Activated B cell treated with CpG ODN at 0.5 μM for 24 hours (primary cell): ENCODE data around the gene CTBP1. TPM values are rescaled to one million over a fixed set of nuclear protein-coding genes. Genes with fewer than 3 reads are reported as not detected.

Source experiments
- ATAC-seq: fragments of 200-7000 bp; cut with Tn5 transposase; one replicate; pipeline ENCODE4 v1.10.0; 2021; ENCODE audit warnings: low read depth, mild to moderate bottlenecking, moderate library complexity
- CTCF ChIA-PET: fragments of 350-600 bp; sonication (Branson Sonifier 250); formaldehyde crosslinking; loops from one replicate; lab custom pipeline; 2021; ENCODE audit warnings: antibody characterized with exemption; lab: Charles Lee
- POLR2A ChIA-PET: fragments of 350-600 bp; sonication (Branson Sonifier 250); formaldehyde crosslinking; loops from one replicate; lab custom pipeline; 2021; ENCODE audit warnings: antibody characterized with exemption; lab: Charles Lee
- DNase-seq: peaks from one replicate; pipeline ENCODE4 v3.0.0; 2022
- H3K27ac Mint-ChIP-seq: one replicate; pipeline ENCODE4 v1.8.0; 2020; ENCODE audit warnings: mixed read lengths
- H3K27me3 Mint-ChIP-seq: one replicate; pipeline ENCODE4 v1.8.0; 2021; ENCODE audit warnings: mixed read lengths
- H3K36me3 Mint-ChIP-seq: one replicate; pipeline ENCODE4 v1.8.0; 2021; ENCODE audit warnings: low read depth, mixed read lengths
- H3K4me1 Mint-ChIP-seq: one replicate; pipeline ENCODE4 v1.8.0; 2021; ENCODE audit warnings: mixed read lengths
- H3K4me3 Mint-ChIP-seq: one replicate; pipeline ENCODE4 v1.8.0; 2020; ENCODE audit warnings: mild to moderate bottlenecking, mixed read lengths
- H3K9me3 Mint-ChIP-seq: one replicate; pipeline ENCODE4 v1.8.0; 2020; ENCODE audit warnings: mixed read lengths
- CTCF ChIP-seq: fragments of 200-600 bp; IDR thresholded peaks from one replicate; pipeline ENCODE4 v1.8.0; 2022; ENCODE audit warnings: antibody characterized with exemption, mild to moderate bottlenecking
- intact Hi-C: fragments of 100-400 bp; cut with micrococcal nuclease; formaldehyde crosslinking; loops from one replicate; pipeline ENCODE4 v1.15.1; 2024
- total RNA-seq: library from RNA; stranded (reverse); gene quantifications from 2 replicates; pipeline ENCODE4 v1.2.3, GENCODE V29; 2022

Gene CTBP1
- total RNA-seq, 1 donor from 2014 or later: 175 TPM

DNA sequence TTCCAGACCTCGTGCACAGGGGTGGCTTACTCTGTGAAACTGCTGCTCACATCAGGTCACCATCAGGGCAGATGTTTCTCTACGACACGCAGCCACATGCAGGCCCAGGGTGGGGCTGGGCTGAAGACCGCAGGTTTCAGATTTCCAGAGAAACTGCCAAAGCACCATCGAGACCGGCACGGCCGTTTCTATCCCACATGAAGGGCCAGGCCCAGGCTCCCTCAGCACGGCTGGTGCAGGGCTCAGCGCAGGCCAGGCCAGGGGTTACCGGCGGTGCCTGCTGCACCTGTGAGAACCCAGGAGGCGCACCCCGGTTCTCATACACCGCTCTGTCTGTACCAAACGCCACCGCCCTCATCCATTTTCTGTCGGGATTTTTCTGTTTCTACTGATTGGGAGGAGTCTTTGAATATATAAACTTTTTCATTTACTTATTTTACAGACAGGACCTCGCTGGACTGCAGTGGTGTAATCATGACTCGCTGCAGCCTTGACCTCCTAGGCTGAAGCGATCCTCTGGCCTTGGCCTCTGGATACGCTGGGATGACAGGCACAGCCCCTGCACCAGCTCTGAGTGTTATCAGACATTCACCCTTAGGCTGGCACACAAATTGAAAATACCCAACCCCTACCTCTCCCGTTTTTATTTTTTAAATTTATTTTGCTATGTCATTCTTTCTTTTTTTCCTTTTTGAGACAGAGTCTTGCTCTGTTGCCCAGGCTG is 17.1 kb downstream of the CTBP1 start:
- Mint-ChIP-seq H3K36me3 (peaks cover 87% of the 10 kb centered on the region), H3K4me3 (no peak overlapping the region), H3K9me3 (no peaks in the 10 kb centered on the region), H3K27me3 (no peaks in the 10 kb centered on the region), H3K4me1 (peaks cover 5% of the 10 kb centered on the region), H3K27ac (peak overlapping the region; percentile 46)
- ATAC-seq (no peak), DNase-seq (no peak)
- TF ChIP-seq CTCF: no peak
- ChIA-PET CTCF (no interaction called here), POLR2A (no interaction called here)
- intact Hi-C loops: no loop called here

DNA sequence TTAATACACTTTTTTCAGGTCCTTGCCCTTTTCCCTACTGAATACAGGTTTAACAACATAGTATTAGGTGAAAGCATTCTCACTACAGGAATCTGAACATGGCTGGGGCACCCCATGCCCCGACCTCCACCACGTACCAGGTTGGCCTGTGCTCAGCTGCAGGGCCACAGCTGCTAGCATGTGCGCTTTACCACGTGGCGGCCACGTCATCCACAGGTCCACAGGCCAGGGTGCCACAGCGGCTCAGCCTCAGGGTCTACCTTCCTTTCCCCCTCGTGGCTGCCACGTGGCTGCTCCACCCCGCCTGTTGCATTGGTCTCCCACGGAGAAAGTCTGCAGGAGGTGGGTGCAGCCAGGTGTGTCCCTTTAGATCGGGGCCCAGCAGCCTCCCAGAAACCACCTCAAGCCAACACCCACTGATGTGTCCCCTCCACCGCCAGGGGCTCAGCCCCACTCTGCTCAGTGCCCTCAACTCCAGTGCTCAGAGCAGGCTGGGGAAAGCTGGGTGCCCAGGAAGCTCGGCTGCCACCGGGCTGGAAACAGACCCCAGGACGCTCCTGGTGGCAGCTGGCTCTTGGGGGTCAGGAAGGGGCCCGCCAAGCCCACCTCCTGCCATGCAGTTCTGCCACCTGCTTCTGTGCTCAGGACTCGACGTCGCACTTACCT is 17.8 kb downstream of the CTBP1 start:
- H3K9me3 Mint-ChIP-seq: no peaks in the 10 kb centered on the region
- TF ChIP-seq CTCF: no peak
- intact Hi-C loops: no loop called here
- ChIA-PET CTCF (no interaction called here), POLR2A (no interaction called here)
- no peak for ATAC-seq
- H3K4me1 Mint-ChIP-seq: peaks cover 5% of the 10 kb centered on the region
- DNase-seq: no peak
- no peak overlapping the region for H3K27ac Mint-ChIP-seq
- peaks cover 92% of the 10 kb centered on the region for H3K36me3 Mint-ChIP-seq
- no peak overlapping the region for H3K4me3 Mint-ChIP-seq
- no peaks in the 10 kb centered on the region for H3K27me3 Mint-ChIP-seq

- H3K27me3 Mint-ChIP-seq: no peaks in the 10 kb centered on the region
- CTCF ChIA-PET: no interaction called here
- intact Hi-C loops: no loop called here
- peaks cover 89% of the 10 kb centered on the region for H3K36me3 Mint-ChIP-seq
- H3K4me1 Mint-ChIP-seq: peaks cover 5% of the 10 kb centered on the region
- no peaks in the 10 kb centered on the region for H3K9me3 Mint-ChIP-seq
- no peak overlapping the region for H3K27ac Mint-ChIP-seq
- ATAC-seq (no peak), DNase-seq (no peak)
- TF ChIP-seq CTCF: no peak
- no peak overlapping the region for H3K4me3 Mint-ChIP-seq
- POLR2A ChIA-PET: no interaction called here
Observed at GRCh38 chr4:1230316-1230715, 18.6 kb downstream of the CTBP1 start.

DNA sequence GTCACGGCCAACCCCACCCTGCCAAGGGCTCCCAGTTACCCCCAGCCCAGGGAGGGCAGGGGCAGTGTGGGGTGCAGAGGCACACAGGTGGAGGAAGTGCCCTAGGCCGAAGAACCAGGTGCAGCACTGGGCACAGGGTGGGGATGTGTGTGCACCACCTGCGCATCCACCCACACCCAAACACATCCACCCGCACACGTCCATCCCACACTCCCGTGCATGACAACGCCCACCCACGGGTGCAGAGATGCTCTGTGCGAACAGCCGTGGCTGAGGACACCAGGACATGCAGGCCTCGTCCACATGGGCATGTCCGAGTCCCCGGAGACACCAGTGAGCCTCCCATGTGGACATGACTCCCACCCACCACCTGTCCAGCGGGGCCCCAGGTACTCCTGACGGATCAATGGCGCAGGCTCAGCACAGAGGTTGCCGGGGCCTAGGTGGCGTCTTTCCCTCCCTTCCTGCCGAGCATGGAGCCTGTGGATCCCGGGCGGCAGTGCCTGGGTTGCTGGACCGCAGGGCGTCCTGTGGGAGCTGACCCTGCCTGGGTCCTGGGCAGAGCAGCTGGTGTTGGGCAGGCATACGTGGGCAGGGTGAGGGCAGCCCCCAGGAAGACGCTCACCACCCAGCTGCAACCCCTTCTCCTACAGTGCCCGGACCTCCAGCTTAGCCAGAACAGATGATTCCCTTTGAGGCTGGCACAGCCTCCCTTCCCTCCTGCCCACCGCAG is 19.6 kb downstream of the CTBP1 start:
- H3K27me3 Mint-ChIP-seq: no peaks in the 10 kb centered on the region
- TF ChIP-seq CTCF: no peak
- POLR2A ChIA-PET: no interaction called here
- no peak for DNase-seq
- H3K9me3 Mint-ChIP-seq: no peaks in the 10 kb centered on the region
- peaks cover 5% of the 10 kb centered on the region for H3K4me1 Mint-ChIP-seq
- no peak overlapping the region for H3K27ac Mint-ChIP-seq
- CTCF ChIA-PET: no interaction called here
- H3K36me3 Mint-ChIP-seq: peaks cover 87% of the 10 kb centered on the region
- H3K4me3 Mint-ChIP-seq: no peak overlapping the region
- no peak for ATAC-seq
- intact Hi-C loops: no loop called here

GRCh38 chr4:1227816-1228215 is 21.1 kb downstream of the CTBP1 start:
- ChIA-PET POLR2A (no interaction called here), CTCF (no interaction called here)
- ATAC-seq (no peak), DNase-seq (no peak)
- TF ChIP-seq CTCF: no peak
- Mint-ChIP-seq H3K4me3 (no peak overlapping the region), H3K9me3 (no peaks in the 10 kb centered on the region), H3K27me3 (no peaks in the 10 kb centered on the region), H3K4me1 (peaks cover 3% of the 10 kb centered on the region), H3K27ac (no peak overlapping the region), H3K36me3 (peaks cover 81% of the 10 kb centered on the region)
- intact Hi-C loops: no loop called here
